Measurements from ENCODE around the gene KCND1.

GRCh38 chrX:49003696-49004095 is 32.1 kb upstream of the KCND1 start:
- TF ChIP-seq CTCF (IDR thresholded peaks at IDR 0.05) = no peak
- no peak for TF ChIP-seq POLR2A (IDR thresholded peaks at IDR 0.05; ENCODE audit: low read depth)
- no peak for TF ChIP-seq EP300 (IDR thresholded peaks at IDR 0.05)
- no peak for TF ChIP-seq POLR2AphosphoS5 (IDR thresholded peaks at IDR 0.05)
